HG03469 (cell line): ENCODE measurements around the gene DRAXIN.

Experiments
- ATAC-seq: cut with Tn5 transposase; IDR thresholded peaks from one replicate; pipeline ENCODE4 v1.9.1; 2021; ENCODE audit warnings: mild to moderate bottlenecking, moderate library complexity, moderate number of reproducible peaks; ENCODE audit not compliant: unreplicated experiment

DRAXIN gene

GRCh38 chr1:11654939-11655808 lies 36.3 kb upstream of the DRAXIN start:
- ATAC-seq: no peak

- ATAC-seq: no peak
Measured at GRCh38 chr1:11657654-11658053, 33.9 kb upstream of the DRAXIN start.

- no peak for ATAC-seq
Measured at GRCh38 chr1:11658542-11658941, 33.0 kb upstream of the DRAXIN start.

- no peak for ATAC-seq
Measured at GRCh38 chr1:11659748-11660147, 31.8 kb upstream of the DRAXIN start.

GRCh38 chr1:11661103-11661502 lies 30.4 kb upstream of the DRAXIN start:
- ATAC-seq: no peak

- peak; percentile 23 for ATAC-seq
Measured at GRCh38 chr1:11664336-11665065, 27.0 kb upstream of the DRAXIN start.

GRCh38 chr1:11668516-11668915 lies 23.0 kb upstream of the DRAXIN start:
- no peak for ATAC-seq

- no peak for ATAC-seq
Measured at GRCh38 chr1:11670747-11671146, 20.8 kb upstream of the DRAXIN start.

- ATAC-seq: no peak
Measured at GRCh38 chr1:11671205-11671543, 20.3 kb upstream of the DRAXIN start.

- ATAC-seq: no peak
Measured at GRCh38 chr1:11671544-11672286, 19.8 kb upstream of the DRAXIN start.

GRCh38 chr1:11673089-11673769 lies 18.3 kb upstream of the DRAXIN start:
- ATAC-seq: no peak

- ATAC-seq: no peak
Measured at GRCh38 chr1:11674488-11674887, 17.0 kb upstream of the DRAXIN start.

GRCh38 chr1:11675325-11675724 lies 16.2 kb upstream of the DRAXIN start:
- no peak for ATAC-seq

- ATAC-seq: no peak
Measured at GRCh38 chr1:11676386-11677103, 15.0 kb upstream of the DRAXIN start.

- no peak for ATAC-seq
Measured at GRCh38 chr1:11678442-11678841, 13.1 kb upstream of the DRAXIN start.

GRCh38 chr1:11680270-11681070 lies 11.0 kb upstream of the DRAXIN start:
- no peak for ATAC-seq

GRCh38 chr1:11681071-11681771 lies 10.3 kb upstream of the DRAXIN start, which contains the start of gene MAD2L2:
Gene MAD2L2 (minus strand): TSS chr1:11681148. CDS start chr1:11680601, 547 bp downstream.
- no peak for ATAC-seq

- ATAC-seq: no peak
Measured at GRCh38 chr1:11682287-11682771, 9.2 kb upstream of the DRAXIN start.

- no peak for ATAC-seq
Measured at GRCh38 chr1:11682799-11683198, 8.7 kb upstream of the DRAXIN start.
